Measurements from ENCODE around the gene ABCC4.

The ABCC4 gene

GRCh38 chr13:94987081-94987480, 314.2 kb downstream of the ABCC4 start (continued):
- TF ChIP-seq PRDM2 (tag by site-specific recombination; IDR thresholded peaks at IDR 0.05; ENCODE audit: borderline replicate concordance) (no peak), ZNF548 (tag by site-specific recombination; IDR thresholded peaks at IDR 0.05) (no peak)

DNA sequence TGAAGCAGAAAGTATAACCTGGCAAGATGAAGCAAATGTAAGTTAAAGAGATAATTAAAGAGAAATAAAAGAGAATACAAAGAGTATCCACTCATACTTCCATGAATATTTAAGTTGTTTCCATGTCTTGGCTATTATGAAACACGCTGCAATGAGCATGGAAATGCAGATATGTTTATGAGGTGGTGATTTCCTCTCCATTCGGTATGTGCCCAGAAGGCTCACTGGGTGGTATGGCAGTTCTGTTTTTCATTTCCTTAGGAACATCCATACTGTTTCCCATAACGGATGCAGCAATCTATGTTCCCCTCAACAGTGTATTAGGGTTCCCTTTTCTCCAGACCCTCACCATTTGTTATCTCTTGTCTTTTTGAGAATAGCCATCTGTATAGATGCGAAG, 316.3 kb downstream of the ABCC4 start:
- POLR2A ChIA-PET, result no interaction called here
- Histone ChIP-seq H3K27ac (ENCODE audit: extremely low read depth, low read depth, low read length) (no peak overlapping the region), H3K4me3 (ENCODE audit: low read depth, low read length) (no peak overlapping the region), H3K36me3 (ENCODE audit: control insufficient read depth in 2 of 2, insufficient read depth in 1 of 2, low read length in 2 of 2) (no peaks in the 10 kb centered on the region), H3K4me1 (ENCODE audit: control insufficient read depth, insufficient read depth, low read length) (no peaks in the 10 kb centered on the region), H3K9me3 (ENCODE audit: control insufficient read depth, insufficient read depth, low read depth, low read length) (no peaks in the 10 kb centered on the region)
- TF ChIP-seq ZBTB17 (tag by site-specific recombination; IDR thresholded peaks at IDR 0.05) (no peak), ZSCAN23 (tag by site-specific recombination; IDR thresholded peaks at IDR 0.05) (no peak), ZSCAN30 (tag by site-specific recombination; IDR thresholded peaks at IDR 0.05) (no peak), ZNF394 (tag by site-specific recombination; IDR thresholded peaks at IDR 0.05; ENCODE audit: borderline replicate concordance) (no peak), ZNF423 (tag by site-specific recombination; IDR thresholded peaks at IDR 0.05) (no peak), ZFHX2 (tag by site-specific recombination; conservative IDR thresholded peaks at IDR 0.05) (no peak), ZFP41 (tag by site-specific recombination; IDR thresholded peaks at IDR 0.05; ENCODE audit: borderline replicate concordance) (no peak), KLF16 (tag by site-specific recombination; IDR thresholded peaks at IDR 0.05) (no peak), ZNF843 (tag by site-specific recombination; IDR thresholded peaks at IDR 0.05) (no peak), BCL11B (tag by site-specific recombination; IDR thresholded peaks at IDR 0.05; ENCODE audit: low read depth) (no peak), ZNF626 (tag by site-specific recombination; IDR thresholded peaks at IDR 0.05) (no peak)
- TF ChIP-seq, protein P1, sequence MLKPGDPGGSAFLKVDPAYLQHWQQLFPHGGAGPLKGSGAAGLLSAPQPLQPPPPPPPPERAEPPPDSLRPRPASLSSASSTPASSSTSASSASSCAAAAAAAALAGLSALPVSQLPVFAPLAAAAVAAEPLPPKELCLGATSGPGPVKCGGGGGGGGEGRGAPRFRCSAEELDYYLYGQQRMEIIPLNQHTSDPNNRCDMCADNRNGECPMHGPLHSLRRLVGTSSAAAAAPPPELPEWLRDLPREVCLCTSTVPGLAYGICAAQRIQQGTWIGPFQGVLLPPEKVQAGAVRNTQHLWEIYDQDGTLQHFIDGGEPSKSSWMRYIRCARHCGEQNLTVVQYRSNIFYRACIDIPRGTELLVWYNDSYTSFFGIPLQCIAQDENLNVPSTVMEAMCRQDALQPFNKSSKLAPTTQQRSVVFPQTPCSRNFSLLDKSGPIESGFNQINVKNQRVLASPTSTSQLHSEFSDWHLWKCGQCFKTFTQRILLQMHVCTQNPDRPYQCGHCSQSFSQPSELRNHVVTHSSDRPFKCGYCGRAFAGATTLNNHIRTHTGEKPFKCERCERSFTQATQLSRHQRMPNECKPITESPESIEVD (tag by site-specific recombination; IDR thresholded peaks at IDR 0.05), result no peak
- CTCF ChIA-PET, result no interaction called here

- ChIA-PET POLR2A (no interaction called here), CTCF (no interaction called here)
- Histone ChIP-seq H3K9me3 (ENCODE audit: control insufficient read depth, insufficient read depth, low read depth, low read length) (no peaks in the 10 kb centered on the region), H3K4me1 (ENCODE audit: control insufficient read depth, insufficient read depth, low read length) (no peaks in the 10 kb centered on the region), H3K27ac (ENCODE audit: extremely low read depth, low read depth, low read length) (no peak overlapping the region), H3K36me3 (ENCODE audit: control insufficient read depth in 2 of 2, insufficient read depth in 1 of 2, low read length in 2 of 2) (no peaks in the 10 kb centered on the region), H3K4me3 (ENCODE audit: low read depth, low read length) (no peak overlapping the region)
- TF ChIP-seq ZNF391 (tag by site-specific recombination; IDR thresholded peaks at IDR 0.05; ENCODE audit: borderline replicate concordance, low read depth), result no peak
- TF ChIP-seq ZNF514 (tag by site-specific recombination; IDR thresholded peaks at IDR 0.05), result no peak
- TF ChIP-seq ZNF571 (tag by site-specific recombination; IDR thresholded peaks at IDR 0.05), result no peak
- no peak for TF ChIP-seq ZNF221 (tag by site-specific recombination; IDR thresholded peaks at IDR 0.05; ENCODE audit: borderline replicate concordance)
- TF ChIP-seq ZNF629 (tag by site-specific recombination; IDR thresholded peaks at IDR 0.05), result no peak
- TF ChIP-seq KLF9 (tag by site-specific recombination; IDR thresholded peaks at IDR 0.05; ENCODE audit: low read depth), result no peak
- TF ChIP-seq ZBTB17 (tag by site-specific recombination; IDR thresholded peaks at IDR 0.05), result no peak
- no peak for TF ChIP-seq ZNF645 (tag by site-specific recombination; IDR thresholded peaks at IDR 0.05)
- TF ChIP-seq ZNF792 (tag by site-specific recombination; IDR thresholded peaks at IDR 0.05), result no peak
- no peak for TF ChIP-seq ZNF174 (tag by site-specific recombination; IDR thresholded peaks at IDR 0.05)
- TF ChIP-seq ZNF175 (tag by site-specific recombination; IDR thresholded peaks at IDR 0.05), result no peak
- no peak for TF ChIP-seq ZFP41 (tag by site-specific recombination; IDR thresholded peaks at IDR 0.05; ENCODE audit: borderline replicate concordance)
- no peak for TF ChIP-seq KLF7 (tag by site-specific recombination; IDR thresholded peaks at IDR 0.05; ENCODE audit: borderline replicate concordance)
- TF ChIP-seq, protein P2, sequence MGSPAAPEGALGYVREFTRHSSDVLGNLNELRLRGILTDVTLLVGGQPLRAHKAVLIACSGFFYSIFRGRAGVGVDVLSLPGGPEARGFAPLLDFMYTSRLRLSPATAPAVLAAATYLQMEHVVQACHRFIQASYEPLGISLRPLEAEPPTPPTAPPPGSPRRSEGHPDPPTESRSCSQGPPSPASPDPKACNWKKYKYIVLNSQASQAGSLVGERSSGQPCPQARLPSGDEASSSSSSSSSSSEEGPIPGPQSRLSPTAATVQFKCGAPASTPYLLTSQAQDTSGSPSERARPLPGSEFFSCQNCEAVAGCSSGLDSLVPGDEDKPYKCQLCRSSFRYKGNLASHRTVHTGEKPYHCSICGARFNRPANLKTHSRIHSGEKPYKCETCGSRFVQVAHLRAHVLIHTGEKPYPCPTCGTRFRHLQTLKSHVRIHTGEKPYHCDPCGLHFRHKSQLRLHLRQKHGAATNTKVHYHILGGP (tag by site-specific recombination; IDR thresholded peaks at IDR 0.05), result no peak
These were observed 322.7 kb downstream of the ABCC4 start for GRCh38 chr13:94978516-94978915.
